Liver (tissue), 3 donors: Measurements from ENCODE around the gene NOL4L.

Experiments used
- SP1 ChIP-seq: IDR thresholded peaks from 2 replicates; pipeline ENCODE4 v1.6.1; 2018; ENCODE audit warnings: antibody characterized with exemption, mild to moderate bottlenecking
- TAF1 ChIP-seq: conservative IDR thresholded peaks from 2 replicates; pipeline ENCODE4 v1.6.1; 2016; ENCODE audit warnings: antibody characterized with exemption, mild to moderate bottlenecking
- YY1 ChIP-seq: IDR thresholded peaks from 2 replicates; pipeline ENCODE4 v1.6.1; 2016; ENCODE audit warnings: antibody characterized with exemption, mild to moderate bottlenecking
- TF ChIP-seq, protein P1 (sequence below): fragments of 150-350 bp; IDR thresholded peaks from 2 replicates; pipeline ENCODE4 v1.5.1; 2017; ENCODE audit warnings: improper control_type of control experiment, low read depth, low read length; ENCODE audit not compliant: missing input control
- TF ChIP-seq, protein P2 (sequence below): IDR thresholded peaks from 2 replicates; pipeline ENCODE4 v1.6.1; 2016; ENCODE audit warnings: antibody characterized with exemption, mild to moderate bottlenecking
- TF ChIP-seq, protein P3 (sequence below): IDR thresholded peaks from 2 replicates; pipeline ENCODE4 v1.6.1; 2016; ENCODE audit warnings: antibody characterized with exemption
- TF ChIP-seq, protein P4 (sequence below): IDR thresholded peaks from 2 replicates; pipeline ENCODE4 v1.6.1; 2016; ENCODE audit warnings: antibody characterized with exemption
- donor health status: healthy.
- donor health status: healthy.

DNA sequence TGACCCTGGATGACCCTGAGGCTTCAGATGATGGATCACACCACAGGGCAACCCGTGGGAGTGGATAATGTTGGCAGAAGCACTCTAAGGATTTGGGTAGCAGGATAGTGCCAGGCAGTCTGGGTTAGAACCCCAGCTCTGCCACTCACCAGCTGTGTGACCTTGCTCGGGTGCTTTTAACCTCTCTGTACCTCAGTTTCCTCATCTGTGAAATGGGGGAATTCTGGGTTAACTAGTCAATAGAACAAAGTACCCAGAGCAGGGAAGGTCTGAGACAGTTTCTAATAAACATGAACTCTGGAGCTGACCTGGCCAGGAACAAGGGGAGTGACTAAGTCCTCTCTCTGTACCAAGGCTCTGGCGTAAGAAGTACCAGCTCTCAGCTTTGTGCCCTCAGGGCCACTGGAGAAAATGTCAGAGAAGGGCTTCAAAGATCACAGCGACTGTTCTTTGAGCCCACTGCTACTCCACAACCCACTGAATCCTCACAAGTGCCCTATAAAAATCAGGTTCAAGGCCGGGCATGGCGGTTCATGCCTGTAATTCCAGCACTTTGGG is 14.7 kb upstream of the NOL4L start:
- TF ChIP-seq, protein P1, sequence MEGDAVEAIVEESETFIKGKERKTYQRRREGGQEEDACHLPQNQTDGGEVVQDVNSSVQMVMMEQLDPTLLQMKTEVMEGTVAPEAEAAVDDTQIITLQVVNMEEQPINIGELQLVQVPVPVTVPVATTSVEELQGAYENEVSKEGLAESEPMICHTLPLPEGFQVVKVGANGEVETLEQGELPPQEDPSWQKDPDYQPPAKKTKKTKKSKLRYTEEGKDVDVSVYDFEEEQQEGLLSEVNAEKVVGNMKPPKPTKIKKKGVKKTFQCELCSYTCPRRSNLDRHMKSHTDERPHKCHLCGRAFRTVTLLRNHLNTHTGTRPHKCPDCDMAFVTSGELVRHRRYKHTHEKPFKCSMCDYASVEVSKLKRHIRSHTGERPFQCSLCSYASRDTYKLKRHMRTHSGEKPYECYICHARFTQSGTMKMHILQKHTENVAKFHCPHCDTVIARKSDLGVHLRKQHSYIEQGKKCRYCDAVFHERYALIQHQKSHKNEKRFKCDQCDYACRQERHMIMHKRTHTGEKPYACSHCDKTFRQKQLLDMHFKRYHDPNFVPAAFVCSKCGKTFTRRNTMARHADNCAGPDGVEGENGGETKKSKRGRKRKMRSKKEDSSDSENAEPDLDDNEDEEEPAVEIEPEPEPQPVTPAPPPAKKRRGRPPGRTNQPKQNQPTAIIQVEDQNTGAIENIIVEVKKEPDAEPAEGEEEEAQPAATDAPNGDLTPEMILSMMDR = no peak
- TF ChIP-seq, protein P2, sequence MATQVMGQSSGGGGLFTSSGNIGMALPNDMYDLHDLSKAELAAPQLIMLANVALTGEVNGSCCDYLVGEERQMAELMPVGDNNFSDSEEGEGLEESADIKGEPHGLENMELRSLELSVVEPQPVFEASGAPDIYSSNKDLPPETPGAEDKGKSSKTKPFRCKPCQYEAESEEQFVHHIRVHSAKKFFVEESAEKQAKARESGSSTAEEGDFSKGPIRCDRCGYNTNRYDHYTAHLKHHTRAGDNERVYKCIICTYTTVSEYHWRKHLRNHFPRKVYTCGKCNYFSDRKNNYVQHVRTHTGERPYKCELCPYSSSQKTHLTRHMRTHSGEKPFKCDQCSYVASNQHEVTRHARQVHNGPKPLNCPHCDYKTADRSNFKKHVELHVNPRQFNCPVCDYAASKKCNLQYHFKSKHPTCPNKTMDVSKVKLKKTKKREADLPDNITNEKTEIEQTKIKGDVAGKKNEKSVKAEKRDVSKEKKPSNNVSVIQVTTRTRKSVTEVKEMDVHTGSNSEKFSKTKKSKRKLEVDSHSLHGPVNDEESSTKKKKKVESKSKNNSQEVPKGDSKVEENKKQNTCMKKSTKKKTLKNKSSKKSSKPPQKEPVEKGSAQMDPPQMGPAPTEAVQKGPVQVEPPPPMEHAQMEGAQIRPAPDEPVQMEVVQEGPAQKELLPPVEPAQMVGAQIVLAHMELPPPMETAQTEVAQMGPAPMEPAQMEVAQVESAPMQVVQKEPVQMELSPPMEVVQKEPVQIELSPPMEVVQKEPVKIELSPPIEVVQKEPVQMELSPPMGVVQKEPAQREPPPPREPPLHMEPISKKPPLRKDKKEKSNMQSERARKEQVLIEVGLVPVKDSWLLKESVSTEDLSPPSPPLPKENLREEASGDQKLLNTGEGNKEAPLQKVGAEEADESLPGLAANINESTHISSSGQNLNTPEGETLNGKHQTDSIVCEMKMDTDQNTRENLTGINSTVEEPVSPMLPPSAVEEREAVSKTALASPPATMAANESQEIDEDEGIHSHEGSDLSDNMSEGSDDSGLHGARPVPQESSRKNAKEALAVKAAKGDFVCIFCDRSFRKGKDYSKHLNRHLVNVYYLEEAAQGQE = no peak
- no peak for TF ChIP-seq SP1
- no peak for TF ChIP-seq YY1
- TF ChIP-seq, protein P3, sequence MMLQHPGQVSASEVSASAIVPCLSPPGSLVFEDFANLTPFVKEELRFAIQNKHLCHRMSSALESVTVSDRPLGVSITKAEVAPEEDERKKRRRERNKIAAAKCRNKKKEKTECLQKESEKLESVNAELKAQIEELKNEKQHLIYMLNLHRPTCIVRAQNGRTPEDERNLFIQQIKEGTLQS = no peak
- TF ChIP-seq, protein P4, sequence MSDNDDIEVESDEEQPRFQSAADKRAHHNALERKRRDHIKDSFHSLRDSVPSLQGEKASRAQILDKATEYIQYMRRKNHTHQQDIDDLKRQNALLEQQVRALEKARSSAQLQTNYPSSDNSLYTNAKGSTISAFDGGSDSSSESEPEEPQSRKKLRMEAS = no peak
- TF ChIP-seq TAF1 = no peak
